ENCODE data around the gene ADORA2B. TPM values are rescaled to one million over a fixed set of nuclear protein-coding genes. Genes with fewer than 3 reads are reported as not detected.
A peak's percentile ranks its signal among the peaks of the same experiment; 100 is the strongest.

Gene ADORA2B
- total and polyA plus RNA-seq, 2 experiments from 2014 or later = 11.4 to 11.7 TPM

DNA sequence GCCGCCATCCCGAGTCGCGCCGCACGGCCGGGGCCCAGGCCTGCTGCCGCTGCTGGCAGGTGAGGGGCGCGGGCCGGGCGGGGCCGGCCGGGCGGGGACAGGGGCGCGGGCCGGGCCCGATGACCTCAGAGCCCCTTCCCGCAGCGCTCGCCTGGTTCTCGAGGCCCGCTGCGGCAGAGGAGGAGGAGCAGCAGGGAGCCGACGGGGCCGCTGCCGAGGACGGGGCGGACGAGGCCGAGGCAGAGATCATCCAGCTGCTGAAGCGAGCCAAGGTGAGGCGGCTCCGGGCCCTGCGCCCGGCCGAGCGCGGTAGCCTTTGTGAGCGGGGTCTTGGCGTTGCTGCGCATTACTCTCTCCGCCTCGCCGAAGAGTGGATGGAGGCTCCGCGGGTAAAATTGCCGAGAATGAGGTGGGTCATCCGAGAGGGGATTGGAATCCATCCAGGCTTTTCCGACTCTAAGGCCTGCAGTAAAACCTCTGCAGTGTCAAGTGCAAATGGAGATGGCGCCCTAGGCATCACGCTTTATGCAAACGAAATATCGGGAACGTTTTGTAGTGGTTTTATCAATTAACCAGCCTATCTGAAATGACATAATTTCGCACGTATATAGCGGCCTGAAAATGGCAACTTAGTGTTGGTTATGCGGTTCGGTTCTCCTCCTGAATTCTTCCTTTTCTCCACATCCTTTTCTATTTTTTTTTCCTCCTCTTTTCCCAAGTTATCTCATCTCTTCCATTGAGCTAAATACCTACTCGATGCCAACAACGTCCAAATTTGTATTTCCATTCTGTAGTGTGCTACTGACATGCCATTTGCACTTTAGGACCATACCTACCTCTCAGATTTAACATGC, 55.3 kb downstream of the ADORA2B start:
- Histone ChIP-seq H4K20me1 (ENCODE audit: insufficient read depth, poor library complexity, severe bottlenecking) (peaks cover 10% of the 10 kb centered on the region), H2AFZ (peak overlapping the region; percentile 70), H3K4me3 (peak overlapping the region; percentile 83), H3K4me2 (peak overlapping the region; percentile 85), H3K27me3 (no peaks in the 10 kb centered on the region), H3K9me3 (ENCODE audit: low read depth) (peaks cover 8% of the 10 kb centered on the region), H3K27ac (peak overlapping the region; percentile 97), H3K36me3 (replicated peaks; ENCODE audit: insufficient read depth, low read depth) (peaks cover 5% of the 10 kb centered on the region), H3K79me2 (peaks cover 48% of the 10 kb centered on the region), H3K4me1 (ENCODE audit: insufficient read depth) (no peaks in the 10 kb centered on the region), H3K9me2 (replicated peaks; ENCODE audit: insufficient read depth) (no peaks in the 10 kb centered on the region)
- peak; percentile 80 for DNase-seq (ENCODE audit: low spot score)
- 3% methylated on average over 35 of the region's 64 CpGs for WGBS (ENCODE audit: low lambda C conversion rate, missing lambda C conversion rate)
- no peak for TF ChIP-seq CTCF (IDR thresholded peaks at IDR 0.05; ENCODE audit: poor library complexity)
- no peak for TF ChIP-seq EZH2phosphoT487 (IDR thresholded peaks at IDR 0.05; ENCODE audit: low read depth, severe bottlenecking, unreplicated experiment)
- TF ChIP-seq EZH2 (IDR thresholded peaks at IDR 0.05; ENCODE audit: borderline replicate concordance) = no peak

- Histone ChIP-seq H3K4me3 (peak overlapping the region; percentile 83), H2AFZ (no peak overlapping the region), H3K4me2 (peak overlapping the region; percentile 85), H3K27ac (peak overlapping the region; percentile 97), H3K79me2 (peaks cover 38% of the 10 kb centered on the region), H3K27me3 (no peaks in the 10 kb centered on the region), H3K9me3 (ENCODE audit: low read depth) (peaks cover 8% of the 10 kb centered on the region), H3K36me3 (replicated peaks; ENCODE audit: insufficient read depth, low read depth) (peaks cover 5% of the 10 kb centered on the region), H3K4me1 (ENCODE audit: insufficient read depth) (no peaks in the 10 kb centered on the region), H4K20me1 (ENCODE audit: insufficient read depth, poor library complexity, severe bottlenecking) (peaks cover 10% of the 10 kb centered on the region), H3K9me2 (replicated peaks; ENCODE audit: insufficient read depth) (no peaks in the 10 kb centered on the region)
- no peak for TF ChIP-seq EZH2 (IDR thresholded peaks at IDR 0.05; ENCODE audit: borderline replicate concordance)
- TF ChIP-seq EZH2phosphoT487 (IDR thresholded peaks at IDR 0.05; ENCODE audit: low read depth, severe bottlenecking, unreplicated experiment) = no peak
- TF ChIP-seq CTCF (IDR thresholded peaks at IDR 0.05; ENCODE audit: poor library complexity) = no peak
- no peak for DNase-seq (ENCODE audit: low spot score)
Measured at GRCh38 chr17:16001226-16001897, 56.4 kb downstream of the ADORA2B start.

DNA sequence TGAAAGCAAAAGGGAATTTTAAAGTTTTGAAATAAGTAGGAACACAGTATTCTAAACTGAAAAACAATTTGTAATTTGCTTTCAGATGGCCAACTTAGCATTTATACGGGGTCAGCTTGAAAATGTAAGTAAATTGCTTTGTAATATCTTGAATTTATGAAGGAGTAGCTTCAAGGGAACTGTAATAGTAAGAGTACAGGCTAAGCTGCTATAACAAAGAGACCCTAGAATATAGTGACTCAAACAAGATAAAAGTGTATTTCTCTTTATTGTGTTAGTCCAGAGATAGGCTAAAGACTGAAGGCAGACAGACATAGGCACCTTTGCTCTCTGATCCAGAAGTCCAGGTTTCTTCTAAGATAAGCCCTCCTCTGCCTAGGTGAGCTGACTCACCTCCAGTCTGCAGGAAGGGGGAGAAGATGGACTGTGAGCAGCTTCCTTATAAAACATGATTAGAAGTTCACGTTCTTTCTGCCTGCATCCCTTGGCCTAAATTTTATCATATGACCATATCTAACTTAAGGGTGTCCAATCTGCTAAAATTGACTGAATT, 57.9 kb downstream of the ADORA2B start:
- no peak overlapping the region for H3K4me3 ChIP-seq
- DNase-seq (ENCODE audit: low spot score) = peak; percentile 27
- no peaks in the 10 kb centered on the region for H3K27me3 ChIP-seq
- H3K27ac ChIP-seq = peak overlapping the region; percentile 24
- TF ChIP-seq EZH2 (IDR thresholded peaks at IDR 0.05; ENCODE audit: borderline replicate concordance) = no peak
- no peak for TF ChIP-seq EZH2phosphoT487 (IDR thresholded peaks at IDR 0.05; ENCODE audit: low read depth, severe bottlenecking, unreplicated experiment)
- no peak for TF ChIP-seq CTCF (IDR thresholded peaks at IDR 0.05; ENCODE audit: poor library complexity)
- H3K9me2 ChIP-seq (replicated peaks; ENCODE audit: insufficient read depth) = no peaks in the 10 kb centered on the region
- H3K36me3 ChIP-seq (replicated peaks; ENCODE audit: insufficient read depth, low read depth) = peaks cover 12% of the 10 kb centered on the region
- H3K9me3 ChIP-seq (ENCODE audit: low read depth) = peaks cover 8% of the 10 kb centered on the region
- H3K4me2 ChIP-seq = no peak overlapping the region
- no peak overlapping the region for H2AFZ ChIP-seq
- no peaks in the 10 kb centered on the region for H3K4me1 ChIP-seq (ENCODE audit: insufficient read depth)
- H3K79me2 ChIP-seq = peaks cover 33% of the 10 kb centered on the region
- peaks cover 10% of the 10 kb centered on the region for H4K20me1 ChIP-seq (ENCODE audit: insufficient read depth, poor library complexity, severe bottlenecking)
- 95% methylated on average over 2 of the region's 2 CpGs for WGBS (ENCODE audit: low lambda C conversion rate, missing lambda C conversion rate)

Data from hepatocyte (in vitro differentiated cells).